HG02759 (cell line): ENCODE results near the gene PRDX5.
"Not testable (repeated sequence)": the region's sequence is repeated elsewhere in the genome, so short reads cannot be mapped to it uniquely, and the experiment has no call there.

Experiments
- ATAC-seq: cut with Tn5 transposase; IDR thresholded peaks from one replicate; pipeline ENCODE4 v1.9.1; 2021; ENCODE audit warnings: mild to moderate bottlenecking, moderate library complexity; ENCODE audit not compliant: unreplicated experiment

PRDX5 gene

GRCh38 chr11:64323373-64323772 is 5.5 kb downstream of the PRDX5 start:
- ATAC-seq = no peak

GRCh38 chr11:64323984-64324383 is 6.1 kb downstream of the PRDX5 start:
- not testable (repeated sequence) for ATAC-seq

DNA sequence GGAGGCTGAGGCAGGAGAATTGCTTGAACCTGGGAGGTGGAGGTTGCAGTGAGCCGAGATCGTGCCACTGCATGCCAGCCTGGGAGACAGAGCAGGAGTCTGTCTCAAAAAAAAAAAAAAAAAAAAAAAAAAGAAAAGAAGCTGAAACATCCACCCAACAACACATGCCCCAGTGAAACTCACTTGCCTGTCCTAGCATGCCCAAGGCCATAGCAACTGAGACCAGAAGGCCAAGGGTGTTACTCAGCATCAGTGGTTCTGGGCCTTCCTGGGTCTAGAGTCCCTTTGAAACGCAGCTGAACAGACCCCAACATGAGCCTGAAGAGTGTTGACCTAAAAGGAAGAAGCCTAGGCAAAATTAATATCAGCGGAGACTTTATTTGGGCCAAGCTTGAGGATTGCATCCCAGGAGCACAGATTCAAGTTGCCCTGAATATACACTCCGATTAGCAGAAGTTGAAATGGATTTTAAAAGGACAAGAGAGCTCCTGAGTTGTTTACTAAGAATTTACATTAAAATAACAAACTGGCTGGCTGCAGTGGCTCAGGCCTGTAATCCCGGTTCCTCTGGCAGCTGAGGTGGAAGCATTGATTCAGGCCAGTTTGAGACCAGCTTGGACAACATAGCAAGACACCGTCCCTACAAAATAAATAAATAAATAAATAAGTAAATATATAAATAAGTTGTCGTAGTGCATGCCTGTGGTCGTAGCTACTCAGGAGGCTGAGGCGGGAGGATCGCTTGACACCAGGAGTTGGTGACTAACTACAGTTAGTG is 7.0 kb downstream of the PRDX5 start:
- ATAC-seq = no peak

- no peak for ATAC-seq
These were observed 9.5 kb downstream of the PRDX5 start for GRCh38 chr11:64327375-64327774.

DNA sequence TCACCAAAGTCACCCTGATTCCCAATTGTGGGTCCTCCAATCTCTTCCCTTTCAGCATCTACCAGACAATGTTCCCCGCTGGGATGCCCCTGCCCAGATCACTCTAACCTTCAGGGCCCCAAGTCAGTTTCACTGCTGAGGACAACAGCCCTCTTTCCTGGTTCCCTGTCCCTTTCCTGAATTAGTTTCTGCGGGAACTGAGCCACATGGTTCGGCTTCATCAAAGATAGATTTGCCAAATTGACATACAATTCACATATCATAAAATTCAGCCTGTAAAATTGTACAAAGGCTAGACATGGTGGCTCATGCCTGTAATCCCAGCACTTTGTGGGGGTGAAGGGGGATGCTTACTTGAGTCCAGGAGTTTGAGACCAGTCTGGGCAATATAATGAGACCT is 10.1 kb downstream of the PRDX5 start:
- ATAC-seq = no peak

DNA sequence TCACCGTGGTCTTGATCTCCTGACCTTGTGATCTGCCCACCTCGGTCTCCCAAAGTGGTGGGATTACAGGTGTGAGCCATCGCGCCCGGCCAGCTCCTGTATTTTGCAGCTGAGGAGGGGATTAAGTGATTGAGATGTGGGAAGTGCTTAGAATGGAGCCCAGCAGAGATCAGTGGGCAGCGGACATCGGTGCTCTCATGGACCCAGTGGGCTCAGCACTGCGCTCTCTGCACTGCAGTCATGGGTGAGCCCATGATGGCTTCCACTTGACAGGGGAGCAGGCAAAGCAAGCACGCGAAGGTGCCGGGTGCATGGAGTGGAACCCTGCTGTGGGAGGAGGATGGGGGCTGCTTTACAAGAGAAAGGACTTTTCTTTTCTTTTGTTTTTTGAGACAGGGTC is 13.0 kb downstream of the PRDX5 start:
- no peak for ATAC-seq

GRCh38 chr11:64331569-64332371 is 13.8 kb downstream of the PRDX5 start:
- ATAC-seq = peak; percentile 64

GRCh38 chr11:64333556-64333955 is 15.6 kb downstream of the PRDX5 start:
- no peak for ATAC-seq

DNA sequence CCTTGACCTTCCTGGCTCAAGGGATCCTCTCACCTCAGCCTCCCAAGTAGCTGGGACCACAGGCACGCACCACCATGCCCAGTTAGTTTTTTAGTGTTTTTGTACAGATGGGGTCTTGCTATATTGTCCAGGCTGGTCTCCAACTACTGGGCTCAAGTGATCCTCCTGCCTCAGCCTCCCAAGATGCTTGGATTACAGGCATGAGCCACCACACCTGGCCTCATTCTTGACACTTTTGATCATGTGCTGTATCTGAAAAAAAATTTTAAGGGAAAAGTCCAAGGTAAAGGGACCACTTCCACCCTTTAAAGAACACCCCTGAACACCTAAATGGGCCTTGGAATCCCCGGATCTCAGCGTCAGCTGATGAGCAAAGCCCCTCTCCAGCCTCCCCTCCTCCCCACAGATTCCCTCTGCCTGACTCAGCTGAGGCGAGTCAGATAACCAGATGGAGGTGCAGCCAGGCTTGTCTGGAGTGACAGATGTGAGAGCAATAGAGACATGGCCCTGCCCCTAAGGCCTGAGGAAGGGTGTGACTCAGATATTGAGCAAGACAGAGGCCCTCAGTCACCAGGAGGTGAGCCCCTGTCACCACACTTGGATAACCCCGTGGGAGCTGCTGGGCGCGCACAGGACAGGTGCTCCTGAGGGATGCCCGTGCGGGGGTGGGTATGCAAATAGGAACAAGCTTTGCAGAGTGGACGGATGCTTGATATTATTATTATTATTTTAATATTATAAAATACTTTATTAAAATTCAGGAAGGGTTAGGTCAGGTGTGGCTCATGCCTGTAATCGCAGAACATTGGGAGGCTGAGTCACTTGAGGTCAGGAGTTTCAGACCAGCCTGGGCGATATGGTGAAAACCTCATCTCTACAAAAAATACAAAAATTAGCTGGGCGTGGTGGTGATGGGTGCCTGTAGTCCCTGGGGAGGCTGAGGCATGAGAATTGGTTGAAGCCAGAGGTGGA is 17.1 kb downstream of the PRDX5 start:
- ATAC-seq = peak; percentile 77

GRCh38 chr11:64337538-64338249 is 19.8 kb downstream of the PRDX5 start:
- ATAC-seq = no peak

DNA sequence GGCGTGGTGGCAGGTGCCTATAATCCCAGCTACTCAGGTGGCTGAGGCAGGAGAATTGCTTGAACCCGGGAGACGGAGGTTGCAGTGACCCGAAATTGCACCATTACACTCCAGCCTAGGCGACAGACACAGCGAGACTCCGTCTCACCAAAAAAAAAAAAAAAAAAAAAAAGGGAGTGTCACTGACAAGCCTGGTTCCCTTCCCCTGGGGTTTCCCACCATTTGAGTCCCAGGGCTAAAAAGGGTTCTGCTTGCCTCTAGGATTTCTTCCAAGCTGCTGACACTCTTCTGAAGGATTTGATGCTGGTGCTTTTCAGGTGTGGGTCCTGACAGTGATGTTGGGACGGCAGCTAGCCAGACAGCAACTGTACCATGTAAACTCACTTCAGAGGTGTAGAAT is 20.8 kb downstream of the PRDX5 start:
- ATAC-seq = no peak

- no peak for ATAC-seq
These were observed 21.4 kb downstream of the PRDX5 start for GRCh38 chr11:64339286-64339685.

DNA sequence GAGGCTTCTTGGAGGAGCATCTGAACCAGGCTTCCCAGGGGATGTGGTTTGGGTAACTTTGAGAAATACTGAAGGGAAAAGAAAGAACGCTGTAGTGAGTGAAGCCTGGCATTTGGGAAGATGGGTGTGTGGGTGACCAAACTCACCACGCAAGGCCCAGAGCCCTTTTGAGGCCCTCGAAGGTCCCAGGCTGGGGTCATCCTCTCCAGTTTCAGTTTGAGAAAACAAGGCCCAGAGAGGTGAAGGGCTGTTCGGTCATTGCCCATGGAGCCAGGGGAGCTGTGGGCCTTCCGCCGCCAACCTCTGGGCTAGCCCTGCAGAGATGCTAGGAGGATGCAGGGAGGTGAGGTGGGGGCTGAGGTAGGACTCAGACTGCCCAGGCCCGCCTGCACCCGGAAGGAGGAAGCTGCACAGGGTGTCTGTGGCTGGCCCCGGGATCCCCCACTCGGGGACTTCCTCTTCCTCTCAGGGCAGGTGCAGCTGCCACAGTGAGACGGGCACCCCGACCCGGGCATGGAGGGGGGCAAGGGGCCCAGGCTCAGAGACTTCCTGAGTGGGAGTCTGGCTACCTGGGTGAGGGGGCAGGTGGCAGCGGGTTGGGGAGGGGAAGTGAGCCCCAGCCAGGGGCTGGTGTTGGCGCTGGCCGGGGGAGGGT is 22.0 kb downstream of the PRDX5 start, which contains the start of gene CCDC88B:
TSS of gene CCDC88B (plus strand) at position 451 of the 655 bp plus-strand sequence. CDS start at position 514, 63 bp downstream.
- peak; percentile 52 for ATAC-seq

- peak; percentile 45 for ATAC-seq
These were observed 22.9 kb downstream of the PRDX5 start for GRCh38 chr11:64340671-64341335.

- ATAC-seq = no peak
These were observed 23.5 kb downstream of the PRDX5 start for GRCh38 chr11:64341429-64341828.

- ATAC-seq = peak; percentile 55
These were observed 24.2 kb downstream of the PRDX5 start for GRCh38 chr11:64341851-64342791.

DNA sequence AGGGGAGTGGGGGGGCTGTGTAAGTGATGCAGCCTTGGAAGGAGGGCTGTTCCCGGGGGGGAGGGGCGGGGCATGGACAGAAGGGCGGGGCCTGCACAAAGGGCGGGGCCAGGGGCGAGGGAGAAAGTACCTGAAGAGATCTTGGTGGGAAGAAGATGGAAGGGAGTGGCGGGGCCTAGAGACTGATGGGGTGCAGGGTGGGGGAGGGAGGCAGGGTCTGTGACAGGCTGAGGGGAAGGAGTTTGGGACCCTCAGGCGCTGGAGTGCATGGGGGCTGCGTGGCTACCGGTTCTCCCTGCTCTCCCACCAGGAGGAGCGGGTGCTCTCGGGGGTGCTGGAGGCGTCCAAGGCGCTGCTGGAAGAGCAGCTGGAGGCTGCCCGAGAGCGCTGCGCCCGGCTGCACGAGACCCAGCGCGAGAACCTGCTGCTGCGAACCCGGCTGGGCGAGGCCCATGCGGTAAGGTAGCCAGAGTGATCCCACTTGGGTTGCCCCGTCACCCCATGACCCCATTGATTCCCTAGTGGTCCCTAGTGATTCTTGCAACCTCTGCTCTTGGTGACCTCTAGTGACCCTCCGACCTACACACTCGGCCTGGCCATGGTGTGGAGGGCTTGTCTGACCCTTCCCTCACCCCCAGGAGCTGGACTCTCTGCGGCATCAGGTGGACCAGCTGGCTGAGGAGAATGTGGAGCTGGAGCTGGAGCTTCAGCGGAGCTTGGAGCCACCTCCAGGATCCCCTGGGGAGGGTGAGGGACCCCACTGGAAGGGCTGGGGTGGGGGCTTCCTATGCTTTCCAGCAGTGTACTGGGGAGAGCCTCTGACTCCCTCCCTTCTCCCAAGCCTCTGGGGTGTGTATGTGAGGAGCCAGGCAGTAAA is 25.2 kb downstream of the PRDX5 start:
- ATAC-seq = no peak
